HEK293 (cell line): ENCODE results near the gene VANGL2.

Source experiments
- CTCF ChIA-PET: fragments of 350-600 bp; formaldehyde crosslinking; extraction: SDS; loops from one replicate; lab custom pipeline; 2021; ENCODE audit warnings: antibody characterized with exemption; lab: Yijun Ruan, JAX
- POLR2A ChIA-PET: fragments of 300-600 bp; formaldehyde crosslinking; extraction: SDS; loops from one replicate; lab custom pipeline; 2020; ENCODE audit warnings: antibody characterized with exemption, inconsistent platforms; lab: Yijun Ruan, JAX
- H3K27ac ChIP-seq: fragments of 200-500 bp; sonication (Bioruptor generic); 2 replicates; pipeline ENCODE4 v1.5.1; 2014; ENCODE audit warnings: low read depth, low read length, control low read depth, inconsistent platforms; ENCODE audit errors: extremely low read depth
- H3K36me3 ChIP-seq, 2 experiments: fragments of 200-500 bp in 1 of 2; sonication (Bioruptor generic) in 1 of 2; 1 replicate in 1 of 2; 2 replicates in 1 of 2; pipeline ENCODE4 v1.5.1; 2014 to 2017; ENCODE audit warnings: inconsistent platforms in 2 of 2, low read length in 2 of 2; ENCODE audit not compliant: control insufficient read depth in 2 of 2, insufficient read depth in 1 of 2
- H3K4me1 ChIP-seq: fragments of 200-500 bp; sonication (Bioruptor generic); 2 replicates; pipeline ENCODE4 v1.5.1; 2014; ENCODE audit warnings: mild to moderate bottlenecking, low read length, inconsistent platforms; ENCODE audit not compliant: control insufficient read depth, insufficient read depth
- H3K4me3 ChIP-seq: 2 replicates; pipeline ENCODE4 v1.5.1; 2011; ENCODE audit warnings: low read depth, mild to moderate bottlenecking, control low read depth, low read length, moderate library complexity
- H3K9me3 ChIP-seq: fragments of 200-500 bp; sonication (Bioruptor generic); 2 replicates; pipeline ENCODE4 v1.5.1; 2014; ENCODE audit warnings: low read depth, low read length, inconsistent platforms; ENCODE audit not compliant: control insufficient read depth, insufficient read depth
- KLF9 ChIP-seq: fragments of 450-650 bp; formaldehyde crosslinking; IDR thresholded peaks from 2 replicates; pipeline ENCODE4 v1.5.1; 2016; ENCODE audit warnings: missing biosample characterization, missing genetic modification characterization, low read depth
- OSR2 ChIP-seq: fragments of 450-650 bp; formaldehyde crosslinking; IDR thresholded peaks from 2 replicates; pipeline ENCODE4 v1.5.1; 2016; ENCODE audit warnings: missing biosample characterization, missing genetic modification characterization
- PRDM1 ChIP-seq: fragments of 450-650 bp; formaldehyde crosslinking; IDR thresholded peaks from 2 replicates; pipeline ENCODE4; 2016; ENCODE audit warnings: missing biosample characterization, missing genetic modification characterization
- ZNF621 ChIP-seq: fragments of 450-650 bp; formaldehyde crosslinking; IDR thresholded peaks from 2 replicates; pipeline ENCODE4 v1.5.1; 2017; ENCODE audit warnings: missing biosample characterization, missing genetic modification characterization
- ZNF624 ChIP-seq: fragments of 450-650 bp; formaldehyde crosslinking; IDR thresholded peaks from 2 replicates; pipeline ENCODE4 v1.5.1; 2017; ENCODE audit warnings: missing biosample characterization, missing genetic modification characterization
- ZNF654 ChIP-seq: fragments of 450-650 bp; formaldehyde crosslinking; IDR thresholded peaks from 2 replicates; pipeline ENCODE4 v1.5.1; 2016; ENCODE audit warnings: low read depth, missing biosample characterization, missing genetic modification characterization
- TF ChIP-seq, protein P1 (sequence below): fragments of 450-650 bp; IDR thresholded peaks from 2 replicates; pipeline ENCODE4 v1.5.1; 2018; ENCODE audit warnings: missing biosample characterization, missing genetic modification characterization
- TF ChIP-seq, protein P2 (sequence below): fragments of 450-650 bp; formaldehyde crosslinking; IDR thresholded peaks from 2 replicates; pipeline ENCODE4 v1.5.1; 2016; ENCODE audit warnings: missing biosample characterization, missing genetic modification characterization
- TF ChIP-seq, protein P3 (sequence below): fragments of 450-650 bp; formaldehyde crosslinking; IDR thresholded peaks from 2 replicates; pipeline ENCODE4 v1.5.1; 2017; ENCODE audit warnings: missing biosample characterization, missing genetic modification characterization
- TF ChIP-seq, protein P4 (sequence below): fragments of 450-650 bp; formaldehyde crosslinking; IDR thresholded peaks from 2 replicates; pipeline ENCODE4 v1.5.1; 2016; ENCODE audit warnings: missing biosample characterization, missing genetic modification characterization
- TF ChIP-seq, protein P5 (sequence below): fragments of 450-650 bp; formaldehyde crosslinking; IDR thresholded peaks from 2 replicates; pipeline ENCODE4 v1.5.1; 2016; ENCODE audit warnings: missing biosample characterization, missing genetic modification characterization

Gene VANGL2

DNA sequence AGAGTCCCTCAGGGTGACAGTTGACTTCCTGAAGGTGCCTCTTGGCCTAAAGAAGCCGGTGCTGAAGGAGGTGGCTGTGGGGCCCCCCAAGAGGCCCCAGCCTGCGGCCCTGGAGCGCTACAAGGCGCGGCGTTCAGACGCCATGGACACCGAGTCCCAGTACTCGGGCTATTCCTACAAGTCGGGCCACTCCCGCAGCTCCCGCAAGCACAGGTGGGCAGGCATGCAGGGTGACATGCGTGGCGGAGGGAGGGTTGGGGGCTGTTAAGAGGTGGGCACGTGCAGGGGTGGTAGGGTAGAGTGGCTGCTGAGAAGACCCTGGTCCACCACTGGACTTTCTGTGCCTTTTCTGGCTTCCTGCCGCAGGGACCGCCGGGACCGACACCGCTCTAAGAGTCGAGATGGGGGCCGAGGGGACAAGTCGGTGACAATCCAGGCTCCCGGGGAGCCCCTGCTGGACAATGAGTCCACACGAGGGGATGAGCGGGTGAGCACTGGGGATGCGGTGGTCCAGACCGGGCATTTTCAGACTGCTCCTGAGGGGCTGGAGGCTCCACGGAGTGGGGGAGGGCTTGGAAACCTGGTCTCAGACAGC is 15.4 kb downstream of the VANGL2 start:
- ChIA-PET CTCF (interaction anchor here (0.5 to 5.0 kb wide), 13 partner anchors 8 to 314 kb away, joined by 3 to 49 read pairs (median 4); no protein-coding TSS in a partner anchor), POLR2A (no interaction called here)
- H3K9me3 ChIP-seq, result no peaks in the 10 kb centered on the region
- no peak overlapping the region for H3K27ac ChIP-seq
- no peak for TF ChIP-seq ZNF621
- TF ChIP-seq, protein P1, sequence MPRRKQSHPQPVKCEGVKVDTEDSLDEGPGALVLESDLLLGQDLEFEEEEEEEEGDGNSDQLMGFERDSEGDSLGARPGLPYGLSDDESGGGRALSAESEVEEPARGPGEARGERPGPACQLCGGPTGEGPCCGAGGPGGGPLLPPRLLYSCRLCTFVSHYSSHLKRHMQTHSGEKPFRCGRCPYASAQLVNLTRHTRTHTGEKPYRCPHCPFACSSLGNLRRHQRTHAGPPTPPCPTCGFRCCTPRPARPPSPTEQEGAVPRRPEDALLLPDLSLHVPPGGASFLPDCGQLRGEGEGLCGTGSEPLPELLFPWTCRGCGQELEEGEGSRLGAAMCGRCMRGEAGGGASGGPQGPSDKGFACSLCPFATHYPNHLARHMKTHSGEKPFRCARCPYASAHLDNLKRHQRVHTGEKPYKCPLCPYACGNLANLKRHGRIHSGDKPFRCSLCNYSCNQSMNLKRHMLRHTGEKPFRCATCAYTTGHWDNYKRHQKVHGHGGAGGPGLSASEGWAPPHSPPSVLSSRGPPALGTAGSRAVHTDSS, result no peak
- peaks cover 0 to 41% of the 10 kb centered on the region in 2 experiments; a peak in 1 of 3 replicates for H3K36me3 ChIP-seq
- no peaks in the 10 kb centered on the region for H3K4me1 ChIP-seq
- H3K4me3 ChIP-seq, result no peak overlapping the region

DNA sequence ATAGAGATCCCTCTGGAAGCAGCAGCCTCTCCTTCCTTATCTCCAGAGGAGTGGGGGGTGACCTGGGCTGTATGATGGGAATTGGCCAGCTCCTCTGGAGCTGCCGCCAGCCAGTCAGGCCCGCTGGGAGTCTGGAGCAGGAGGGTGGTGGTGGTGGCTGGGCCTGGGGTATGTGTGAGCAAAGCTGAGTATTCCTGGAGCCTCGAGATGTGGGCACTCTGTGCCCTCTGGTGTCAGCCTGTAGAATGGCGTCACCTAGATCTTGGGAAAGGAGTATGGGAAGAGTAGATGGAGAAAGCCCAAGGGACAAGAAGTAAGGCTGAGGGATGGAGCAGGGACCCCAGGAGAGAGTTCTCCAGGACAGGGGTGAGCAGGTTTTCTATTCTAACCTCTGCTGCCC is 16.0 kb downstream of the VANGL2 start:
- H3K36me3 ChIP-seq, result peaks cover 0 to 47% of the 10 kb centered on the region in 2 experiments; a peak in 1 of 3 replicates
- no peak overlapping the region for H3K4me3 ChIP-seq
- CTCF ChIA-PET, result interaction anchor here (0.5 to 5.0 kb wide), 14 partner anchors 8 to 319 kb away, joined by 3 to 49 read pairs (median 4); no protein-coding TSS in a partner anchor
- no peaks in the 10 kb centered on the region for H3K4me1 ChIP-seq
- TF ChIP-seq, protein P2, sequence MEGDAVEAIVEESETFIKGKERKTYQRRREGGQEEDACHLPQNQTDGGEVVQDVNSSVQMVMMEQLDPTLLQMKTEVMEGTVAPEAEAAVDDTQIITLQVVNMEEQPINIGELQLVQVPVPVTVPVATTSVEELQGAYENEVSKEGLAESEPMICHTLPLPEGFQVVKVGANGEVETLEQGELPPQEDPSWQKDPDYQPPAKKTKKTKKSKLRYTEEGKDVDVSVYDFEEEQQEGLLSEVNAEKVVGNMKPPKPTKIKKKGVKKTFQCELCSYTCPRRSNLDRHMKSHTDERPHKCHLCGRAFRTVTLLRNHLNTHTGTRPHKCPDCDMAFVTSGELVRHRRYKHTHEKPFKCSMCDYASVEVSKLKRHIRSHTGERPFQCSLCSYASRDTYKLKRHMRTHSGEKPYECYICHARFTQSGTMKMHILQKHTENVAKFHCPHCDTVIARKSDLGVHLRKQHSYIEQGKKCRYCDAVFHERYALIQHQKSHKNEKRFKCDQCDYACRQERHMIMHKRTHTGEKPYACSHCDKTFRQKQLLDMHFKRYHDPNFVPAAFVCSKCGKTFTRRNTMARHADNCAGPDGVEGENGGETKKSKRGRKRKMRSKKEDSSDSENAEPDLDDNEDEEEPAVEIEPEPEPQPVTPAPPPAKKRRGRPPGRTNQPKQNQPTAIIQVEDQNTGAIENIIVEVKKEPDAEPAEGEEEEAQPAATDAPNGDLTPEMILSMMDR (tag by site-specific recombination), result peak; percentile 77
- TF ChIP-seq PRDM1 (tag by site-specific recombination) (peak; percentile 32; the same call in 1 of the 2 replicates), ZNF654 (tag by site-specific recombination) (peak; percentile 48)
- TF ChIP-seq, protein P3, sequence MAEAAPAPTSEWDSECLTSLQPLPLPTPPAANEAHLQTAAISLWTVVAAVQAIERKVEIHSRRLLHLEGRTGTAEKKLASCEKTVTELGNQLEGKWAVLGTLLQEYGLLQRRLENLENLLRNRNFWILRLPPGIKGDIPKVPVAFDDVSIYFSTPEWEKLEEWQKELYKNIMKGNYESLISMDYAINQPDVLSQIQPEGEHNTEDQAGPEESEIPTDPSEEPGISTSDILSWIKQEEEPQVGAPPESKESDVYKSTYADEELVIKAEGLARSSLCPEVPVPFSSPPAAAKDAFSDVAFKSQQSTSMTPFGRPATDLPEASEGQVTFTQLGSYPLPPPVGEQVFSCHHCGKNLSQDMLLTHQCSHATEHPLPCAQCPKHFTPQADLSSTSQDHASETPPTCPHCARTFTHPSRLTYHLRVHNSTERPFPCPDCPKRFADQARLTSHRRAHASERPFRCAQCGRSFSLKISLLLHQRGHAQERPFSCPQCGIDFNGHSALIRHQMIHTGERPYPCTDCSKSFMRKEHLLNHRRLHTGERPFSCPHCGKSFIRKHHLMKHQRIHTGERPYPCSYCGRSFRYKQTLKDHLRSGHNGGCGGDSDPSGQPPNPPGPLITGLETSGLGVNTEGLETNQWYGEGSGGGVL (tag by site-specific recombination), result no peak
- POLR2A ChIA-PET, result no interaction called here
- no peaks in the 10 kb centered on the region for H3K9me3 ChIP-seq
- H3K27ac ChIP-seq, result no peak overlapping the region

DNA sequence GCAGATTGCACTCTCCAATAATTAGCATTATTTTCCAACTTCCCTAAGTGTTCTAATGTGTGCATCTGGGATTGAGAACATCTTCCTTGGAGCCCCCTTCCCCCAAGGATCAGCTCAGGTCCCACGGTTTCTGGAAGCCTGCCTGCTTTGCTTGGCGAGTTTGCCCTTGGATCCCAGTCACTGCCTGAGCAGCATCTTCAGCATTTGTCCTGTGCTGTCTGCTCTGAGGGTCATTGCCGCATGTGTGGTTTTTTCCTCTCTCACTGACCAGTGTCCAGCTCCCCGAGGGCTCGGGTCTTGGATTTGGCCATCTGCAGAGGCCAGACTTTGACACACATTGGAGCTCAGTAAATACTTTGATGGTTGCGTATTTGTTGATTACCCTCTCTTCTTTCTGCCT is 18.1 kb downstream of the VANGL2 start:
- no peak overlapping the region for H3K4me3 ChIP-seq
- H3K9me3 ChIP-seq, result no peaks in the 10 kb centered on the region
- TF ChIP-seq, protein P4, sequence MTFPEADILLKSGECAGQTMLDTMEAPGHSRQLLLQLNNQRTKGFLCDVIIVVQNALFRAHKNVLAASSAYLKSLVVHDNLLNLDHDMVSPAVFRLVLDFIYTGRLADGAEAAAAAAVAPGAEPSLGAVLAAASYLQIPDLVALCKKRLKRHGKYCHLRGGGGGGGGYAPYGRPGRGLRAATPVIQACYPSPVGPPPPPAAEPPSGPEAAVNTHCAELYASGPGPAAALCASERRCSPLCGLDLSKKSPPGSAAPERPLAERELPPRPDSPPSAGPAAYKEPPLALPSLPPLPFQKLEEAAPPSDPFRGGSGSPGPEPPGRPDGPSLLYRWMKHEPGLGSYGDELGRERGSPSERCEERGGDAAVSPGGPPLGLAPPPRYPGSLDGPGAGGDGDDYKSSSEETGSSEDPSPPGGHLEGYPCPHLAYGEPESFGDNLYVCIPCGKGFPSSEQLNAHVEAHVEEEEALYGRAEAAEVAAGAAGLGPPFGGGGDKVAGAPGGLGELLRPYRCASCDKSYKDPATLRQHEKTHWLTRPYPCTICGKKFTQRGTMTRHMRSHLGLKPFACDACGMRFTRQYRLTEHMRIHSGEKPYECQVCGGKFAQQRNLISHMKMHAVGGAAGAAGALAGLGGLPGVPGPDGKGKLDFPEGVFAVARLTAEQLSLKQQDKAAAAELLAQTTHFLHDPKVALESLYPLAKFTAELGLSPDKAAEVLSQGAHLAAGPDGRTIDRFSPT (tag by site-specific recombination), result no peak
- no peak for TF ChIP-seq KLF9 (tag by site-specific recombination)
- TF ChIP-seq ZNF624 (tag by site-specific recombination), result no peak
- TF ChIP-seq, protein P5, sequence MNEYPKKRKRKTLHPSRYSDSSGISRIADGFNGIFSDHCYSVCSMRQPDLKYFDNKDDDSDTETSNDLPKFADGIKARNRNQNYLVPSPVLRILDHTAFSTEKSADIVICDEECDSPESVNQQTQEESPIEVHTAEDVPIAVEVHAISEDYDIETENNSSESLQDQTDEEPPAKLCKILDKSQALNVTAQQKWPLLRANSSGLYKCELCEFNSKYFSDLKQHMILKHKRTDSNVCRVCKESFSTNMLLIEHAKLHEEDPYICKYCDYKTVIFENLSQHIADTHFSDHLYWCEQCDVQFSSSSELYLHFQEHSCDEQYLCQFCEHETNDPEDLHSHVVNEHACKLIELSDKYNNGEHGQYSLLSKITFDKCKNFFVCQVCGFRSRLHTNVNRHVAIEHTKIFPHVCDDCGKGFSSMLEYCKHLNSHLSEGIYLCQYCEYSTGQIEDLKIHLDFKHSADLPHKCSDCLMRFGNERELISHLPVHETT, result no peak
- TF ChIP-seq OSR2 (tag by site-specific recombination), result no peak
- peaks cover 0 to 63% of the 10 kb centered on the region in 2 experiments; a peak in 1 of 3 replicates for H3K36me3 ChIP-seq
- CTCF ChIA-PET, result interaction anchor here (0.7 to 5.0 kb wide), 6 partner anchors 10 to 186 kb away, joined by 3 to 49 read pairs (median 4); no protein-coding TSS in a partner anchor
- no peaks in the 10 kb centered on the region for H3K4me1 ChIP-seq
- no peak overlapping the region for H3K27ac ChIP-seq
- POLR2A ChIA-PET, result interaction anchor here (1.1 kb wide), 1 partner anchor 10 kb away, joined by 4 read pairs; no protein-coding TSS in a partner anchor
